Measurements from ENCODE around the gene CCSAP.

- TF ChIP-seq CTCF (IDR thresholded peaks at IDR 0.05) = no peak
- TF ChIP-seq POLR2AphosphoS5 (IDR thresholded peaks at IDR 0.05; ENCODE audit: insufficient read depth in 1 of 2, low read depth in 1 of 2) = no peak
- no peak for TF ChIP-seq POLR2A (IDR thresholded peaks at IDR 0.05)
Observed at GRCh38 chr1:229349463-229350385, 6.9 kb upstream of the CCSAP start.
